Tibial nerve (tissue), 4 donors: ENCODE data around the gene SPDYE2B. TPM values are rescaled to one million over a fixed set of nuclear protein-coding genes. Genes with fewer than 3 reads are reported as not detected.
"Not testable (repeated sequence)": the region's sequence is repeated elsewhere in the genome, so short reads cannot be mapped to it uniquely, and the experiment has no call there.

ENCODE experiments used
- DNase-seq, 2 donors: peaks; one replicate each; pipeline ENCODE4 v3.0.0-alpha.2; 2019; ENCODE audit warnings: low spot score in 2 of 2
- H3K27ac ChIP-seq, 4 donors: fragments of 200-600 bp; sonication (generic) in 3 of 4; one replicate each; pipeline ENCODE4 v1.5.1; 2017 to 2019; ENCODE audit warnings: mild to moderate bottlenecking in 1 of 4
- H3K27me3 ChIP-seq, 2 donors: fragments of 200-600 bp; sonication (generic) in 1 of 2; one replicate each; pipeline versions ENCODE4 v1.5.1 to v1.6.0; 2017 to 2019
- H3K36me3 ChIP-seq, 3 donors: fragments of 200-600 bp; sonication (generic); one replicate each; pipeline ENCODE4 v1.5.1; 2018 to 2019
- H3K4me1 ChIP-seq, 4 donors: fragments of 200-600 bp; sonication (generic) in 3 of 4; one replicate each; pipeline ENCODE4 v1.5.1; 2017 to 2019
- H3K4me3 ChIP-seq, 4 donors: fragments of 200-600 bp; sonication (generic) in 3 of 4; one replicate each; pipeline ENCODE4 v1.5.1; 2017 to 2019; ENCODE audit warnings: mild to moderate bottlenecking in 1 of 4, moderate library complexity in 1 of 4
- H3K9me3 ChIP-seq, 4 donors: fragments of 200-600 bp; sonication (generic) in 3 of 4; one replicate each; pipeline ENCODE4 v1.5.1; 2017 to 2019
- EP300 ChIP-seq, 2 donors: sonication (generic); formaldehyde crosslinking; IDR thresholded peaks; one replicate each; pipeline ENCODE4 v1.6.1; 2017; ENCODE audit warnings: antibody characterized with exemption in 2 of 2, mild to moderate bottlenecking in 1 of 2
- WGBS, 2 donors: methylation state at CpG; one replicate each; pipeline ENCODE4 v1.1.5; 2018; 5-methylcytosine and 5-hydroxymethylcytosine counted together
- total RNA-seq, 4 donors: library from RNA; depleted of rRNA; stranded (reverse); fragments of >200 nt; gene quantifications; one replicate each; pipeline ENCODE4 v1.1.0, GENCODE V29; 2016

Gene SPDYE2B
- total RNA-seq, 4 donors from 2014 or later: not detected

DNA sequence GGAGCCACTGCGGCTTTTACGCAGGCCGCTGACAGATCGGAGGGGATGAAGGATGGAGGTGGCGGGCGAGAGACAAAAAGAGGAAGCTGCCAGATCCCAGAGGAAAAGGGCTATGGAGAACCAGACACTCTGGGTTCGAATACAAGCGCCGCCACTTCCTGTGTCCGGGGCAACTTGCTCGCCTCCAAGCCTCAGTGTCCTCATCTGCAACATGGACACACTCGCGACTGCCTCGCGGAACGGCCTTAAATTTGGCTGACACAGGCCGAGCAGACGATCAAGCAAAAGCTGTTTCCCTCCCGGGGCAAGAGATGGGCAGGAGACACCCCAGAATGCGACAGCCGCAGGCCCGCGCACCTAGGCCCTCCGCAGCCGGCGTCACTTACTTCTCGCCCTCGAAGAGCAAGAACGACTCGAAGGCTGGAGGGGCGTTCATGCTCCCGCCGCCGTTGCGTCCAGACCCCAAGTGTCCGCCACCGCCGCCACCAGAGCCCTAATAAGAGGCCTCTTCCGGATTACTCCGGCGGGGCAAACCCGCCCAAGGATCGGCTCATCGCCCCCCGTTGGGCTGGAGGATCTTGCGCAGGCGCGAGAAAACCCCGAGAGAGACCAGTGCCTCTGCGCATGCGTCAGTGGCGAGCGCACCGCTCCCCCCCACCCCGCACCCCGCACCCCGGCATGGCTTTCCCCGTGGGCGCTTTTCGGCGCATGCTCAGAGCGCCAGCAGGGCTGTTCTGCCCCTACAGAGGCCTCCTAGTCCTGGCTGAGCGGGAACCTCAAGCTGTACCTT is 21.2 kb downstream of the SPDYE2B start, which contains the start of gene POLR2J2:
TSS of gene POLR2J2 (minus strand) at position 498 of the 790 bp plus-strand sequence. CDS start at position 436, 62 bp downstream.
- H3K4me1 ChIP-seq, H3K36me3 ChIP-seq, H3K27me3 ChIP-seq, H3K9me3 ChIP-seq: not testable (repeated sequence)
- peak within 1 kb of the TSS in 1 of 4 donors; percentile 56 for H3K27ac ChIP-seq
- DNase-seq: peak in 1 of 2 donors; percentile 26
- peak in 1 of 2 donors; percentile 60 for TF ChIP-seq EP300 (IDR thresholded peaks at IDR 0.05)
- H3K4me3 ChIP-seq: peak within 1 kb of the TSS; percentile 34 to 52 (median 36)
- WGBS, 2 donors: no CpG with 5 or more reads among the region's 63 CpGs

DNA sequence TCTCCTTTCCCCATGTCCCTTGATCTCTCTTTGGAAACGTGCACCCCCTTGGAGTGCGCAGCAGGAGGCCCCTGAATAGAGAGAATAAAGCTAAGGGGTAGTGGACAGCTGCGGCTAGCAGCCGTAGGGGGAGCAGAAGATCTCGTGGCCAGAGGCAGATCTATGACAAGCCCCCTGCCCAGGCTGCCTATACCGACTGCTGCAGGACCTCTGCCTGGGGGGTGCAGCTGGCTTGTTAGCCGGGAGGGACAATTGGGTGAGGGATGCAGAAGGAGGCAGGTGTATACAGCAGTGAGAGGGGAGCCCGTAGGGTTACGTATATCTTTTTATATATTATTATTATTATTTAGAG is 21.8 kb downstream of the SPDYE2B start:
- WGBS, 2 donors: no CpG with 5 or more reads among the region's 9 CpGs
- H3K27ac ChIP-seq, H3K9me3 ChIP-seq, H3K4me1 ChIP-seq, H3K36me3 ChIP-seq, DNase-seq, H3K27me3 ChIP-seq: not testable (repeated sequence)
- H3K4me3 ChIP-seq: peak overlapping the region in 1 of 4 donors; percentile 52

GRCh38 chr7:102673447-102674067 is 23.4 kb downstream of the SPDYE2B start:
- WGBS, 2 donors: no CpG with 5 or more reads among the region's 9 CpGs
- not testable (repeated sequence) for H3K9me3 ChIP-seq

GRCh38 chr7:102675545-102675944 is 25.4 kb downstream of the SPDYE2B start:
- not testable (repeated sequence) for H3K4me1 ChIP-seq, H3K4me3 ChIP-seq, H3K36me3 ChIP-seq, H3K9me3 ChIP-seq, H3K27me3 ChIP-seq, H3K27ac ChIP-seq, DNase-seq
- WGBS, 2 donors: 57% methylated on average over 1 of the region's 2 CpGs; no CpG with 5 or more reads in 1 of the 2 donors

More at GRCh38 chr7:102673447-102674067, 23.4 kb downstream of the SPDYE2B start:
- H3K27me3 ChIP-seq, H3K4me1 ChIP-seq, H3K4me3 ChIP-seq, H3K27ac ChIP-seq, DNase-seq, H3K36me3 ChIP-seq: not testable (repeated sequence)

- H3K9me3 ChIP-seq, H3K36me3 ChIP-seq: not testable (repeated sequence)
- no CpG with 5 or more reads among the region's 5 CpGs for WGBS, 2 donors
Observed at GRCh38 chr7:102680780-102681179, 30.7 kb downstream of the SPDYE2B start.

DNA sequence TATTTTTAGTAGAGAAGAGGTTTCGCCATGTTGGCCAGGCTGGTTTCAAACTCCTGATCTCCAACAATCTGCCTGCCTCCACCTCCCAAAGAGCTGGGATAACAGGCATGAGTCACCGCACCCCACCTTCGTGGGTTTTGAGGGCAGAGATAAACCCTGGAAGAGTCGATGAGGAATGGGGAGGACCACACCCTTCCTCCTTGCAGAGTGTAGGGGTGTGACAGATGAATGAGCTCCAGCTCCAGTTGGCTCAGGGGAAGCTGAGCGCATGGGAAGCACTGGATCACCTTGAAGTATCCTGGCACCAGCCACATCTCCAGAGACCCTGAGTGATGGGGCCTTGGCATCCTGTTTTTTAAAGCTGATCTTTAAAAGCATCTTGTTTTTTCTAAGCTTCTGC is 32.4 kb downstream of the SPDYE2B start:
- H3K9me3 ChIP-seq, H3K27me3 ChIP-seq, H3K4me1 ChIP-seq, H3K27ac ChIP-seq, H3K36me3 ChIP-seq, DNase-seq, H3K4me3 ChIP-seq: not testable (repeated sequence)
- WGBS, 2 donors: no CpG with 5 or more reads among the region's 5 CpGs

More at GRCh38 chr7:102680780-102681179, 30.7 kb downstream of the SPDYE2B start:
- H3K4me1 ChIP-seq, H3K27ac ChIP-seq, H3K4me3 ChIP-seq, H3K27me3 ChIP-seq, DNase-seq: not testable (repeated sequence)

GRCh38 chr7:102688299-102689036 is 38.3 kb downstream of the SPDYE2B start:
- H3K27me3 ChIP-seq, H3K27ac ChIP-seq, H3K4me3 ChIP-seq, DNase-seq, H3K9me3 ChIP-seq, H3K4me1 ChIP-seq, H3K36me3 ChIP-seq: not testable (repeated sequence)
- WGBS, 2 donors: no CpG with 5 or more reads among the region's 37 CpGs

DNA sequence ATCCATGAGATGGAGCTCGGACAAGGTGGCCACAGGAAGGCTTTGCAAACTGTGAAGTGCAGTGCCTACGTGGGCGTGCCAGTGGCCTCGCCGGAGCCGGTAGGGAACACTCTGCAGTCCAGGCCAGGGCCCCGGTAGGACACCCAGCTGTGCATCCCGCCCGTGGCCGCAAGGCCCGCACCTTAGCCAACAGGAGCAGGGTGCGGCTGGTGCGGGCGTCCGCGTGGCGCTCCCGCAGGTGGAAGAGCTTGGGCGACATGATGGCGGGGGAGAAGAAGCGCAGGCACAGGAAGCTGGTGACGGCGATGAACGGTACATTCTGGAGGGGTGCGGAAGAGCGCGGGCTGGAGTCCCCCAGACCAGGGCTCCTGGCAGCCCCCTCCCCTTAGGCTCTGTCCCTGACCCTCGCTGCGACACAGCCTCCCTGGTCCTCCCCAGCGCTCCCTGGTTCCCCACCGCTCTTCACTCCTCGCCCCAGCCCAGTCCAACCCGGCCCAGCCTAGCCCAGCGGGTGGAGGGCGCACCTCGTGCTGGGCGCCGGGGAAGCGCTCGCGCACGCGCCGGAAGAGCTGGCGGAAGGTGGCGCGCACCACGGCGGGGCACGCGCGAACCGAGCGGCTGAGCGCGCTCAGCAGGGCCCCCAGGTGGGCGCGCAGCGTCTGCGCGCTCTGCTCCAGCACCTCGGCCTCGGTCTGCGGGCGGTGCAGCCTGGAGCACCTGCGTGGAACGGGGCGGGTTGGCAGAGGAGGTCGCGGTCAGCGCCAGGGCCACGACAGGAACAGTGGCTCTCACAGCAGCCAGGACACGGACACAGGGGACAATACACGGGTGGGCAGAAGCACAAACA is 39.5 kb downstream of the SPDYE2B start:
- not testable (repeated sequence) for H3K36me3 ChIP-seq, H3K4me1 ChIP-seq, DNase-seq, H3K27me3 ChIP-seq, H3K9me3 ChIP-seq
- H3K4me3 ChIP-seq: peak overlapping the region in 2 of 4 donors; percentile 13 to 44
- H3K27ac ChIP-seq: peak overlapping the region in 1 of 4 donors; percentile 47
- no CpG with 5 or more reads among the region's 74 CpGs for WGBS, 2 donors

DNA sequence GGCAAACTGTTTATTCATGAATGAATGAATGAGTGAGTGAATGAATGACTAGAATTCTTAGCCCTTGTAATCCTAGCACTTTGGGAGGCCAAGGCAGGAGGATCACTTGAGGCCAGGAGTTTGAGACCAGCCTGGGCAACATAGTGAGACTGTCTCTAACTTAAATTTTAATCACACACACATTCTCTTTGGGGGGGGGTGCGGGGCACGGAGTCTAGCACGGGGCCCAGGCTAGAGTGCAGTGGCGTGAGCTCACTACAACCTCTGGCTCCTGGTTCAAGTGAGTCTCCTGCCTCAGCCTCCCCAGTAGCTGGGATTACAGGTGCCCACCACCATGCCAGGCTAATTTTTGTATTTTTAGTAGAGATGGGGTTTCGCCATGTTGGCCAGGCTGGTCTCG is 40.5 kb downstream of the SPDYE2B start:
- WGBS, 2 donors: 96% methylated on average over 4 of the region's 6 CpGs; no CpG with 5 or more reads in 1 of the 2 donors
- H3K4me1 ChIP-seq, H3K9me3 ChIP-seq, DNase-seq, H3K27me3 ChIP-seq, H3K27ac ChIP-seq, H3K4me3 ChIP-seq, H3K36me3 ChIP-seq: not testable (repeated sequence)

- not testable (repeated sequence) for H3K9me3 ChIP-seq, H3K27ac ChIP-seq, H3K4me3 ChIP-seq, H3K27me3 ChIP-seq, H3K36me3 ChIP-seq, DNase-seq, H3K4me1 ChIP-seq
- WGBS, 2 donors: 65 to 70% methylated on average over 2 of the region's 2 CpGs
Observed at GRCh38 chr7:102694008-102694407, 43.9 kb downstream of the SPDYE2B start.

DNA sequence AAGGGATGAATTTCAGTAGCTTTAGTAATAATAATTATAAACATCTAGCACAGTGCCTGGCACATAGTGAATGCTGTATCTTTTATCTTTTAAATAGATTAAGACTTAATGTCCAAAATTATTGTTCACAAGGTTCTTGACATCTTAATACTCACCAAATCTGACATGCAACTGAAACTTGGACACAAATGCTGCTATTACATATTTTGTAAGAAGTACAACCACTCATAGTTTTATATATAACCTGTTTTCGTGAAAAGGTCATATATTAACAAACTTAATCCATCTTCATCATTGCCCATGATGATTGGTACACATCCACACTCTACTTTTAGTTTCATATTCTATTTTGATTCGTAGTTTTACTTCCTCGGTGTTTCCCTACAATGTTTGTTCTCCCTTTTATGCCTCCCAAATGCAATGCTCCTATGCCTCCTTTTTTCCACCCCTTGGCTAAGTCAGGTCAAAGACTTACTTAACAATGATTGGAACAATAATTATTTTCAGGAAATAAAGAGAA is 45.0 kb downstream of the SPDYE2B start:
- WGBS, 2 donors: 66 to 92% methylated on average over 2 to 3 of the region's 3 CpGs
- not testable (repeated sequence) for H3K27me3 ChIP-seq, H3K4me3 ChIP-seq, DNase-seq, H3K36me3 ChIP-seq, H3K9me3 ChIP-seq, H3K27ac ChIP-seq, H3K4me1 ChIP-seq

GRCh38 chr7:102696009-102696408 is 45.9 kb downstream of the SPDYE2B start:
- not testable (repeated sequence) for H3K4me3 ChIP-seq, H3K36me3 ChIP-seq, H3K27ac ChIP-seq, H3K4me1 ChIP-seq, H3K27me3 ChIP-seq, DNase-seq, H3K9me3 ChIP-seq
- WGBS, 2 donors: 69 to 88% methylated on average over 1 of the region's 2 CpGs
